Myocyte (in vitro differentiated cells): ENCODE results near the gene NACC2. TPM values are rescaled to one million over a fixed set of nuclear protein-coding genes. Genes with fewer than 3 reads are reported as not detected.
A peak's percentile ranks its signal among the peaks of the same experiment; 100 is the strongest.

Experiments used
- DNase-seq: peaks from one replicate; pipeline ENCODE4 v3.0.0-alpha.2; 2012; ENCODE audit warnings: low read depth
- total RNA-seq: library from RNA; depleted of rRNA; stranded (reverse); fragments of >200 nt; gene quantifications from 2 replicates; pipeline ENCODE4 v1.2.3, GENCODE V29; 2014

Gene NACC2
- total RNA-seq, 1 donor from 2014 or later = 22.8 TPM

DNA sequence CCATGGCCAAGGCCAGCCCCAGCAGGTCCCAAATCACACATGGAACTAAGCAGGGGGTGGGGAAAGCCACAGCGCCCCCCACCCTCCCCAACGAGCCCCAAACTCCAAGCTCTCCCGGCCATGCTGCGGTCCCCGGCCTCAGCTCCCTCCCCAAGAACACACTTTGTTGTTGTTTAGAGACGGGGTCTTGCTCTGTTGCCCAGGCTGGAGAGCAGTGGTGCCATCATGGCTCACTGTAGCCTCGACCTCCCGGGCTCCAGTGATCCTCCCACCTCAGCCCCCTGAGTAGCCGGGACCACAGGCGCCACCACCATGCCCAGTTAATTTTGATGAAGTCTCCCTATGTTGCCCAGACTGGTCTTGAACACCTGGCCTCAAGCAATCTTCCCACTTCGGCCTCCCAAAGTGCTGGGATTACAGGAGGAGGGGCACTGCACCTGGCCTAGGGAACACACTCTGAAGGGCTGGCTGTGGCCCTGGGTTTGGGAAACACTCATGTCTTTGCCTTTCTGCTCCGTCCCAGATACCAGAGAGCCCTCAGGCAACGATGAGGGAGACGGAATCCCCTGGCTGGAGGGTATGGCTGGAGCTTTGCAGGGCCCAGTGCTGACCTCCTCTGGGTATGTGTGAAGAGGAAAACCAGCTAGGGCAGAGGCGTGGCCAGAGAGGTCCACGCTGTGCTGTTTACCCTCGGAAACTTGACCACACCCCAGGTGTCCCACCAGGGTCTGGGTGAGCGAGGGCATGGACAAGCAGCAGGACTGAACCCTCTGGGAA is 80.8 kb downstream of the NACC2 start:
- DNase-seq = no peak

DNA sequence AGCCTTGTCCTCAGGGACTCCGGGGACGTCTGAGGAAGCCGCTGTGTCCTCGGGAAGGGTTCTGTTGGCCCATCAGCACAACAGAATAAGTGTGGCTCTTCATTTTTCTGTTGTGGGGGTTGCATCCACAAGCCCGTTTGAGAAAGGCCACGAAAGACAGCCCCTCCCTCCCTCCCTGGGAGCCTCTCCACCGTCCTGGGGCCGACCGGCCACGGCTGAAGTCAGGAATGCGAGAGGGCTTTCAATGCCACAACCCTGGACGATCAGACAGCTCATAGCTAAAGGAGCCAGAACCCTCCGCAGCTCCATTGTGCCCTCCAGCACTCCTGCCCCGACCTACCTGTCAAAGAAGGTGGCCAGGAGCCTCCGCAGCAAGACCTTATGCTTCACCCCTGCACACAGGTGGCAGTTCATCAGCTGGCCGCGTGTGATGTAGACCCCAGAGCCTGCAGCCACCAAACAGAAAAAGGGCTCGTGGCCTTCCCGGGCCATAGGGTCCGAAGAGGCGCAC is 81.5 kb downstream of the NACC2 start:
- DNase-seq = no peak

DNA sequence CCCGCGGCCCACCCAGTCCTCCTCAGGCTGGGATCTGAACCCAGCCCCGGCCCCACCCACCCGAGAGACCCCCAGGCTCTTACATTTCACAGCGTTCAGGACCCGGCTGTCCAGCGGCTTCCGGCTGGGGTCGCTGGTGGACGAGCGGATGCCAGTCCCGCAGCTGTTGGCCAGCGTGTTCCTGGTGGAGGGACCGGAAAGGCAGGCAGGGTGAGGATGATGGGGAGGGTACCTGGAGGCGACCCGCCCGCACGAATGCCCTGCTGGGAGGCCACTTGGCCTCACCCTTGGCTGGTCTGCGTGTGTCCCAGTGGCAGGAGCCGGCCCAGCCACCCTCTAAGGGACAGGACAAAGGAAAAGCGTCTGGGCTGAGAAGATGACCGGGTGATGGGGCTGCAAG is 82.0 kb downstream of the NACC2 start:
- DNase-seq = no peak

DNA sequence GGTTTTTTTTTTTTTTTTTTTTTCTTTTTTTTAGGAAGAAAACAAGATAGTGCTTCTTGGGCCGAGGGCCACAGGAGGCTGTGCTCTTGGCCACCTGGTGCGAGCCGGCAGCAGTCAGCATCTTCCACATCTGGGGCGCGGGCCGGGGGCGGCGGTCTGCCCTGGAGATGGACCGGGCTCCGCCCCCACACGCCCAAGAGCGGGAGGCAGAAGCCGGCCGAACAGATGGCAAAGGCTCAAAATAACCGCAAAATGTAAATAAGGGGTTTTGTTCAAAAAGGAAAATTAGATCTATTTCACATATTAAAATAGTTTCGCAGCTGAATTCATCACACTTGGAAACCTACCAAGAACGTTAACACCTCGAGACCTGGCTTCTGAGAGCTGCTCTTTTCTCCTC is 82.4 kb downstream of the NACC2 start:
- no peak for DNase-seq

DNA sequence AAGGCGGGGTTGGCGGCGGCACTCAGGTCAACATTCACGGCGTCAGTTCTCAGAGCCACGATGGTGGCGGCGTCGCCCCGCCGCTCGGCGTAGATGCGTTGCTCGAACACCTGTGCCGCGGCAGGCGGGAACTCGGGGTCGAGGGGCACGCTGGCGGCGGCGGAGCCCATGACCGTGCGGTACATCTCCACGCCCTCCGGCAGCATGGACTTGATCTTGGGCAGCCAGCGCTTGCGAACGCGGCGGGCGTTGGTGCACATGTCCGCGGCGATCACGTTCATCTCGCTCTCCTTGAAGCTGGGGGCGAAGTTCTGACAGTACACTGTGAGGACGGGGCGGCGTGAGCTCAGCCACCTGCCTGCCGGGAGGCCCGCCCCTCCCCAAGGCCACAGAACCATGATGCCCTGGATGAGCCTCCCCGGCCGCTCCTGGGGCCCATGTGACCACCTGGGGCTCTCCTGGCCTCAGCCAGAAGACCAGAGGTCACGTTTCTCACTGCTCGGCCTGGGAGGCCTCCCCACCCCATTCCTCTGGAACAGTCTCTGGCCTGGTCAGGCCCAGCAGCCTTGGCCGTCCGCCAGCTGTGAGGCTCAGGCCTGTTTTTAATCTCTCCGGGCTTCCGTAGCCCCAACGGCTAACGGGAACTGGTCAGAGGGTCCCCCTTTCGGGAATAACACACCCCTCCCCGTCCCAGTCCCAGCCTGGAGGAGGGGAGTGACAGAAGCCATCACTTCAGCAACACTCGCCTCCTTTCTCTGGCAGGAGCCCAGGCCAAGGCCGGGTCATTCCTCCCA is 83.2 kb downstream of the NACC2 start:
- DNase-seq = peak; percentile 25

DNA sequence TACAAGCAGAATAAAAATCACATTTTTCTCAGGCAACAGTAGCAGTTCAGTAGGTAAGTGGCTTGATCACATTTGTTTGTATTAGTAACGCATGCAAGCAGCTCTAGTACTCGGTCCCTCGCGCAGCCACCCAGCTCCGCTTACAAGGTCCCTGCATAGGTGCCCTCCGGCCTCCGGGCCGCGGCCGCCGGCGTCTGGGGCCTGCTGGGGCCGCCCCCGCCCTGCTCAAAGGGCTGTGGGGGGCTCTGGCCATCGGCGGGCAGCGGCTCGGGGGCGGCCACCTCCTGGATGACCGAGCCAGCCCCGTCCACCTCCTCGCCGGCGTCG is 83.8 kb downstream of the NACC2 start:
- DNase-seq = no peak

DNA sequence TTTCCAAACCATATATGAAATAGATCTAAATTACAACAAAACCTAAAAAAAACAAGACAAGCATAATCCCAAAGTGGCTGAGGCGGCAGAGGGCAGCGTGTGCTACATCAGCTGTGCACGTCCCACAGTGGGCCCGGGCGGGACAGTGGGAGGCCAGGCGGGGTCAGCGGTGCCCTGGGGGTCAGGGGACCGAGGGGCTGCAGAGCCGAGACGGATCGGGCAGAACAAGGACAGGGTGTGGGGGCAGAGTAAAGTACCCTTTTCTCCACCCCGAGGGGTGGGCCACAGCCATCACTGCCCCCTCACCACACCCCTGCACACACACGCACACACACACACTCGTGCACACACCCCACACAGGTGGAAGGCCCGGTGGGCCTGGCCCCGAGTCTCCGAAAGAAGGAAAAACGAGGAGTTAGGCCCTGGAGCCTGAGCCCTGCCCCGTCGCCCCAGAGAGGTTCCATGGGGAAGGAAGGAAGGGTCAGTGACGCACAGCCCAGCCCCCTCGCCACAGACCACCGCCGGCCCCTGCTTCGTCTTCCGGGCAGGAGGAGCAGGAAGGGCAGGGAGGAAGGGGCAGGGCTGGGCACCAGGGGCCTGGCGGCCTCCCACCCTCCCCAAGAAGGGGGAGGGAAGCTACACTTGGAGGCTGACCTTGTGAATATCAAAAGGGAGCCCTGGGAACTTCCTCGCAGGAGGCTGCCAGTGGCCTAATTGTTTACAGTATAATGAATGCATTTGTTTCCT is 84.3 kb downstream of the NACC2 start:
- no peak for DNase-seq

DNA sequence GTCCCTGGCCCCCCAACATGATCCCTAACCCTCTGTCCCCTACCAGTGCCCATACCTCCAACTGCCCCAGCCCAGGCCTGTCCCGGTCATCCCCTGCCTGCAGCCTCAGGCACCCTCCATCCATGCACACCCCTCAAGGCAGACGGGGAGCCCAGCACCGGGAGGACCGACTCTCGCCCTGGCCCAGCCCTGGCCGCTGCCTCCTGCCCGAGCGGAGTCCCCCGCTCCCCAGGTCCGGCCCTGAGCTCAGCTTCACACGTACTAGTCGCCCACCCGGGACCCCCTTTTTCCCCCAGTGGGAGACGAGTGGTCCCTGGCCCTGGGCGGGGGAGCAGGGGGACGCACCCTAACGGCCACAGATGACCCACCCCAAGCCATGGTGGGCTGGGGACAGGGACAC is 84.9 kb downstream of the NACC2 start:
- no peak for DNase-seq

DNA sequence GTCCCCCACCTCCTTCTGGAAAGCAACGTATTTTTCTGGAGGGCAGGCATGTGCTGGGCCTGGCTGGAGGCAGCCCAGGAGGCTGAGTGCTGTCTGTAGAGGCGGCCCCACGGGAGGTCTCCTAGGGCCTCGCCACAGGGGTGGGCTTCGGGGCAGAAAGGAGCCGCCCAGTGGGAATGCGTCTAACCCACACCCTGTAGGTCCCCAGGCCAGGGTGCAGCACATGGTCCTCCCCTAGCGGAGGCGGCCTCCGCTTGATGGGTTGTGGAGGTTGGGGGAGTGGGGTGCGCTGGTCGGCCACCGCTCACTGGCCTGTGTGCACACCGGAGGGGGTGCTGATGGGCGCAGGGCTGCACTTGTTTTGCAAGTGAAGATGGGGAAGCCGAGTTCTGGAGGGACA is 85.6 kb downstream of the NACC2 start:
- no peak for DNase-seq

DNA sequence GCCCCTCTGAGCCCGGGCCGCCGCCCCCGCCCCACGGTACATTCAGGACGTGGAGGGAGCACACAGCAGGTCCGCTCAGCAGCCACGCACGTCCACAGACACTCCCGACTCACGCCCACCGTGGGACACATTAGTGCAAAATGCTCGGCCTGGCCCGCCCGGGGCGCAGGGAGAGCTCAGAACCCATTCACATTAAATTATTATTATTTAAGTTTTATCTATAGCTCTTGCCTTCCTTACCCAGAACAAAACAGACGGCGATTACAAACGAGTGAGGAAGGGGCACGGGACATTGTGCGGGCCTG is 86.4 kb downstream of the NACC2 start:
- no peak for DNase-seq

DNA sequence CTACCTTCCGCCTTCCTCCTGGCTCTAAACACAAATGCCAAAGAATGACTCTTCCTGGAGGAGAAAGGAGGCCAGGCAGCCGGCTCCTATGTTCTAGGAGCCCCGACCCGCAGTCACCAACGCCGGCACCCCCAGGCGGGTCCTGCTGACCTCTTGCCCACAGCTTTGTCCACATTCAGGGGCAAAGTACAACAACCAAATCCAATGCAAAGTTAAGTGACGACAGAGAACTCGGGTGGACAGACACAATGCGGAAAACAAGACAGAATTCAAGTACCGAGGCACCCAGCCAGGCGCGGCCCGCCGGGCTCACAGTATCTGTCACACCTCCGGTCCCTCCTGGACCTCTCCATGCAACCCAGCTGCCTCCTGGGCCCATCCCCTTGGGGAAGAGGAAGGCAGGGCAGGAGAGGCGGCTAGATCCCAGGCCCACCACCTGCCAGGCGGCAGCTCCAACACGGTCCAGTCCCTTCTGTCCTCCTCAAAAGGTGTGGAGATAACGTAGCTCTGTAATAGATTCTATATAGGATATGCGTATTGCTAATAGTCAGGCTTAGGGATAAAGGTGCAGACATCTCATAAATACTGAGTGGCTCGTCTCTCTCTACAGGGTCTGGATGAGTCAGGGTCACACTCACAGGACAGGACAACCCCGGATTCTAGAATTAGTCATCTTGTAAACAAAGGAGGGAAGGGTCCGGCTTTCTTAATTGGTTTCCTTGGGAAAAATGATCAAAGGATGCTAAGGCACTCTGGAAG is 87.0 kb downstream of the NACC2 start:
- DNase-seq = no peak

DNA sequence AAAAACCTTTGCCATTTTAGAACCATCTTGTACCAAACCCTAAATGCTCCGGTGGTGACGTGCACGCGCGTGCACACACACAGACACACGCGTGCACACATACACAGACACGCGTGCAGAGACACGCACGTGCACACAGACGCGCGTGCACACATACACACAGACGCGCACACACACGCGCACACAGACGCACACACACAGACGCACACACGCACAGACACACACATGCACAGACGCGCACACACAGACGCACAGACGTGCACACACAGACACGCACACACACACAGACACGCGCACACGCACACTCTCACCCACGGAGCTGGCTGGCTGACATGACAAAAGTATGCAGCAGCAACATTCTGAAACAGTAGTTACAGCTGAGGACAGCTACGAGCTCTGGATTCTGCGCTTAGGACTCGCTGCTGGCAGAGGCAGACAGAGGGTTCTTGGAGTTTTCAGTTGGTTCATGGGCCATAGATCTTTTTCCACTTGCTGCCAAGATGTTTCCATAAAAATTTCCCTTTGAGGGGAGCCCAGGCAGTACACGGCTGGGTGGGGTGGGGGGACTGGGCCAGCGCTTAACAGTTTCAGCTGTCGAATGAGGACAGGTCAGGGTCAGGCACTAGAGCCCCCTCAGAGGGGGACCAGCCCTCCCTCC is 87.7 kb downstream of the NACC2 start:
- no peak for DNase-seq

DNA sequence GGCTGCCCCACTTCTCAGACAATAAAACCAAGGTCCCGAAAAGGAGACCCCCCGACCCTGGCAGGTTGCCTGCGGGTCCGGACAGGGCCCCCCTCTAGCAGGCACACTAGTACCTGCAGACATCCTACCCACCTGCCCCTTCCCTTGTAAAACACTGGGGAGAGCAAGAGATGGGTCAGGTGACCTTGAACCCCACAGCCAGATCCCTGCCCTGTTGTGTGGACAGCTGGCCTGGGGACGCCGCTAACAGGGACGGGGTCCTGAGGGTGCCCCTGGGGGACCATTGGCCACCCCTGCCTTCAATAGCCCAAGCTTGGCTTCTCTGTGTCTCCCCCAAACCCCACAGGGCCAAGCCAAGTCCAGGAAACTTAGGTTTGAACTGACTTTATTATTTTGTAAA is 88.9 kb downstream of the NACC2 start:
- no peak for DNase-seq

DNA sequence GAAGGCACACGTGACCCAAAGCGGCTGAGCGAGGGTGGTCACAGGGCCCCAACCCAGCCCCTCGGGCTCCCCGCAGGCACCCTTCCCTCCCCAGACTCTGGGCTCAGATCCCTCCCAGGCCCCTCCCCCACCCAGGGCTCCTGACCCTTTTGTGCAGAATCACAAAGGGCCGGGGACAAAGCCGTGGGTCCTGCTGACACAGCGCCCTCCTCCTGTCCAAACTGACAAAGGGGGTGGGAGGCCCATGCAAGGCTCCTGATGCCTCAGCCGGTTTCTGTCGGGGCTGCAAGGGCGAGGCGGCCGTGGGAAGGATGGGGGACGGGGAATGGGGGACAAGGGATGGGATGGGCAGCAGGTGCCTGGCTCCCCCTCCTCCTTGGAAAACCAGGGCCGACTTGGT is 90.4 kb downstream of the NACC2 start:
- no peak for DNase-seq

DNA sequence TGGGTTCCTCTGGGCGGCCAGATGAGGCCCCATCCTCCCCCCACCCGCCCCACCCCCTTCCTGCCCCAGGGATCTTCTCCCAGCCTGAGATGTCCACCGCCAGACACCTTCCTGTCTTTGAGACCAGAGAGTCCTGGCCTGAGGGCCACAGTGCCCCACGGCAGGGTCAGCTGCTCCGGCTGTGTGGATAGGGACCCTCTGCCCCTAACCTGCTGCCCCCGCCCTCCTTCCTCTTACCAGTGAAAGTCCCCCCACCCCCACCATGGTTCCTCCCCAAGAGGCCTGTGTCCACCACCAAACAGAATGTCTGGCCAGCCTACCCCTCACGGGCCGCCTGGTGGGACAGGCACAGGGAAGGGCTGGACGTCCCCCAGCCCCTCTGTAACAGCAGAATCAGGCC is 90.9 kb downstream of the NACC2 start:
- DNase-seq = no peak

DNA sequence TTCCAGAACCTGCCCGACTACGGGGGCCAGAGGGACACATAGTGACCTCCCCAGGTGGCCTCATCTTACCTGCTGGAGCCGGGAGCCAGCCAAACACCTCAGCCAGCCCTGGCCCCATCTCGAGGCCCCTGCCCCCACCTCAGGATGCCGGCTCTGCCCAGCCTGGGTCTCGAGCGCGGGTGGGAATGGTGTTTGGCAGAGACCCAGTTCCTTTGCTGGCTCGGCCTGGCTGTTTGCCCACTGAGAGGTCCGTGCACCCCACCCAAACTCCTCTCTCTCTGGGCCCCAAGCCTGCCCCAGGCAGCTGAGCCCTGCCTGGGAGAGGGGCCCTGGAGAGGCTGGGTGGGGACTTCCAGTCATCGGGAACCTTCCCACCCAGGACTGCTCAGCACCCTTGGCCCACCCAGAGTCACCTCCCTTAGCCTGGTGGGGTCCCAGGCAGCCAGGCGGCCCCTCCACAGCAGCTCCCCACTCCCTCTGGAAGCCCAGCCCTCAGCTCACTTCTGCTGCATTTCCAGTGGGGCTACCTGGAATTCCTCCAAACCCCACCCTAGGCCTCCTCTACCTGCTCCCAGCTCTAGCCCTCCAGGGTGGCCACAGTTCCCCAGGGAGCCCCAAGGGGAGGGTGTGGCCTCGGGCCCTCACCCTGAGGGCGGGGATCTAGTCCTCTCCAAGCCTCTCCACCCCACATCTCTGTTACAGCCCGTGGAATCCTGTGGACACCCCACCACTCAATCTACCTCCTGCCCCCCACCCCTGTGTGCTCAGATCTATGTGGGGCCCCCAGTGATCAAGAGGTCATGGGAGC is 91.5 kb downstream of the NACC2 start:
- no peak for DNase-seq

DNA sequence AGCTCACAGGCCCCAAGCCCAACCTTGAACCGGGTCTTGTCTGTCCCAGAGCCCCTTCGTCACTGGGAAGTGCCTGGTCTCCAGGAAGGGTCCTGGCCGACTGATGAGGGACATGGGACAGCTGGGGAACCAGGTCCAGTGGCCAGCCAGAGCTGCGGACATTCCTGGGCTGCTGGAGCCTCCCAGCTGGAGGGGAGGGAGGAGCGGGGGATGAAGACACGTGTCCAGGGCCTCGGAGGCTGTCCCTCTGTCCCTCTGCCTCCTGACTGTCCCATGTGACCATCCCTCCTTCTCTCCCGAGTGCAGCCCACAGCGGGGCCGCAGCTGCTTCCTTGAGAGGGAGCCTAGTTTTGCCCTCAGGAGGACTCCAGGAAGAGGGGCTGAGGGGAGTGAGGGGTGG is 92.2 kb downstream of the NACC2 start:
- DNase-seq = peak; percentile 69

DNA sequence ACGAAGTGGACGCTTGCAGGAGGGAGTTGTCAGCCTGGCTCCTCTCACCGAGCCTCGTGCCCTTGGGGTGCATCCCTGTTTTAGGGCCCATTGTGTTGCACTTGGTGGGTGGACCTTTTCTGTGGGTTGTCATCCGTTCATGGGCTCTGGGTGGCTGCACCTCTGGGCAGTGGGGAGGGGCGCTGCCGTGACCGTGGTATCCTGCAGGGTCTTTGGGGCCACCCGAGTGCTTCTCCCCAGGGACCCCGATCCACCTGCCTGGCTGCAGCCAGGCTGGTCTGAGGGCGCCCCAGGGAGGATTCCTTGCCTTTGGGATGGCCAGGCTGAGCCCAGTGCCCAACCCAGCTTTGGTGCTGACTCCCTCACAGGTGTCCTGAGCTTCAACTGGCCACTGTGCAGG is 92.9 kb downstream of the NACC2 start:
- no peak for DNase-seq

DNA sequence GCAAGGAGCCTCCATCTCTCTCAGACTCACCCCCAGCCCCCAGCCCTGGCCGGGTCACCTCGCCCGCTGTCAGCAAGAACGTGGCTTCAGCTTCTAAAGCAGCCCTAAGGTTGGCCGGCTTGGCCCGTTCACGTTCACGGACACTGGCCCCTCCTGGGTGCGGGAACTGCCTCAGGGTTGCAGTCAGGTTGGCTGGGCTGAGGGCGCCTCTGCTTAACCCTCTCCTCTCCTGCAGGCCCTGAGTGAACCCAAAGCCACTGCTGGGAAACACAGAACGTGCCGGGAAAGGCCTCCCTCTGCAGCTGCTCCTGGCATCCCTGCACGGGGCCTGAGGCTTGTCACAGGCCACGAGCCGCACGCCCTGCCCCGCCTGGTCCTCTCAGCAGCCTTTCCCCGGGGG is 93.9 kb downstream of the NACC2 start:
- peak; percentile 76 for DNase-seq

DNA sequence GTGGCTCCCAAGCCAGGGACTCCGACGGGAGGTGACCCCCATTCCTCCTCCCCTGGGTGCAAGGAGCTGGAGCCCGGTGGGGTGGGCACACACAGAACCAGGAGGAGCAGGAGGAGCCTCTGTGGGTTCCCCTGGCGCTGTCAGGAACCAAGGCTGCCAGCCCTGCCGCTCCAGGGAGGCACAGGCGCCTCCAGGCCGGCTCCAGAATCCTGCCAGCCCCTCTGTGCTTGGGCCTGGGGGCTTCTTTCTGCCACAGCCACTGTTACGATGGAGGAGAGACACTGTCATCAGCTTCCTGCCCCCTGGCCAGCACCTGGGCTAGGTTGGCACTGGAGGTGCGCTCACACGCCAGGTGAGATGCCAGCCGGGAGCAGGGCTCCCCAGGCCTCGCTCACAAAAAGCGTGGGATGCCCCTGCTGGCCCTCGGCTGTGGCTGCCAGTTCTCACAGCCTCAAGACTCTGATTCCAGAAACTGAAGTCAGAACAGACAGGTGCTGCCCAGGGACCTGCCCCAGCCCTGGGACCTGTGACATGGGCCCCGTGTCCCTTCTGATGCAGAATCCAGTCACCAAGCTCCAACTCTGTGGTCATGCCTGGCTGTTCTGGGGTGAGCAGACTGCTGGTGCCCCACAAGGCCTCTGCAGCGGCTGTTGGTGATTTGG is 96.5 kb downstream of the NACC2 start:
- DNase-seq = no peak
